IMR-90 (cell line): Measurements from ENCODE around the gene FAM43B. TPM values are rescaled to one million over a fixed set of nuclear protein-coding genes. Genes with fewer than 3 reads are reported as not detected.

ENCODE experiments used
- ATAC-seq: fragments of 200-7000 bp; cut with Tn5 transposase; 2 replicates; pipeline ENCODE4 v1.9.1; 2020; ENCODE audit warnings: low read depth, mild to moderate bottlenecking, moderate library complexity
- BruUV-seq: library from RNA; stranded (reverse); fragments of 400-500 nt; replicated peaks from 2 replicates; lab custom pipeline; 2021; lab: Mats Ljungman, UMichigan
- CTCF ChIA-PET: fragments of 300-600 bp; formaldehyde crosslinking; extraction: SDS; loops from one replicate; lab custom pipeline; 2021; ENCODE audit warnings: antibody characterized with exemption; lab: Yijun Ruan, JAX
- POLR2A ChIA-PET: fragments of 300-600 bp; sonication (Branson Sonifier 250); formaldehyde crosslinking; loops from one replicate; lab custom pipeline; 2022; ENCODE audit warnings: antibody characterized with exemption; ENCODE audit not compliant: unreplicated experiment; lab: Charles Lee
- DNase-seq: peaks from one replicate; pipeline ENCODE4 v3.0.0; 2013
- H2AFZ ChIP-seq: replicated peaks from 2 replicates; pipeline ENCODE3; 2013; ENCODE audit warnings: low read length, mild to moderate bottlenecking; ENCODE audit not compliant: poor library complexity
- H2AK5ac ChIP-seq: 2 replicates; pipeline ENCODE4 v1.6.1; 2013; ENCODE audit warnings: low read depth, low read length, inconsistent platforms
- H2AK9ac ChIP-seq: replicated peaks from 2 replicates; pipeline ENCODE3; 2013; ENCODE audit warnings: mild to moderate bottlenecking, low read depth, low read length, moderate library complexity; ENCODE audit not compliant: poor library complexity
- H2BK120ac ChIP-seq: 2 replicates; pipeline ENCODE4 v1.6.1; 2013; ENCODE audit warnings: low read depth, low read length, inconsistent platforms
- H2BK15ac ChIP-seq: 3 replicates; pipeline ENCODE4 v1.6.1; 2013; ENCODE audit warnings: low read depth, low read length, inconsistent platforms
- H2BK20ac ChIP-seq: 2 replicates; pipeline ENCODE4 v1.6.1; 2013; ENCODE audit warnings: low read depth, mild to moderate bottlenecking, inconsistent platforms, low read length, moderate library complexity
- H2BK5ac ChIP-seq: 2 replicates; pipeline ENCODE4 v1.6.1; 2013; ENCODE audit warnings: mild to moderate bottlenecking, low read depth, low read length, inconsistent platforms; ENCODE audit not compliant: poor library complexity, severe bottlenecking
- H3K14ac ChIP-seq: replicated peaks from 2 replicates; pipeline ENCODE4 v1.6.1; 2013; ENCODE audit warnings: low read depth, low read length, inconsistent platforms
- H3K18ac ChIP-seq: 2 replicates; pipeline ENCODE4 v1.6.1; 2013; ENCODE audit warnings: low read depth, low read length, control low read depth
- H3K23ac ChIP-seq: 2 replicates; pipeline ENCODE4 v1.6.1; 2013; ENCODE audit warnings: low read depth, low read length, inconsistent platforms
- H3K27ac ChIP-seq: 2 replicates; pipeline ENCODE4 v1.5.1; 2013; ENCODE audit warnings: mild to moderate bottlenecking, control low read depth, low read length; ENCODE audit not compliant: insufficient read depth
- H3K27me3 ChIP-seq: 2 replicates; pipeline ENCODE4 v1.6.1; 2013; ENCODE audit warnings: low read length; ENCODE audit not compliant: control insufficient read depth, insufficient read depth
- H3K36me3 ChIP-seq: 2 replicates; pipeline ENCODE4 v1.6.1; 2013; ENCODE audit warnings: low read length, mixed read lengths; ENCODE audit not compliant: control insufficient read depth, insufficient read depth
- H3K4ac ChIP-seq: 2 replicates; pipeline ENCODE4 v1.6.1; 2013; ENCODE audit warnings: low read depth, low read length, inconsistent platforms
- H3K4me1 ChIP-seq: 2 replicates; pipeline ENCODE4 v1.6.1; 2013; ENCODE audit warnings: low read length, mixed read lengths; ENCODE audit not compliant: control insufficient read depth, insufficient read depth
- H3K4me2 ChIP-seq: 2 replicates; pipeline ENCODE4 v1.6.1; 2013; ENCODE audit warnings: low read depth, mild to moderate bottlenecking, control low read depth, low read length, moderate library complexity
- H3K4me3 ChIP-seq: 2 replicates; pipeline ENCODE4 v1.5.1; 2013; ENCODE audit warnings: low read depth, mild to moderate bottlenecking, control low read depth, low read length, moderate library complexity; ENCODE audit not compliant: insufficient read depth
- H3K56ac ChIP-seq: 2 replicates; pipeline ENCODE4 v1.6.1; 2013; ENCODE audit warnings: low read length, inconsistent platforms; ENCODE audit not compliant: insufficient read depth; ENCODE audit errors: extremely low read depth
- H3K79me1 ChIP-seq, 2 experiments: 2 replicates each; pipeline ENCODE4 v1.6.1; 2013; ENCODE audit warnings: low read length in 2 of 2, inconsistent platforms in 1 of 2, low read depth in 1 of 2
- H3K9ac ChIP-seq: 2 replicates; pipeline ENCODE4 v1.6.1; 2013; ENCODE audit warnings: low read depth, low read length, control low read depth
- H3K9me1 ChIP-seq: 2 replicates; pipeline ENCODE4 v1.6.1; 2013; ENCODE audit warnings: low read length, inconsistent platforms; ENCODE audit not compliant: insufficient read depth
- H3K9me3 ChIP-seq: 2 replicates; pipeline ENCODE4 v1.6.1; 2013; ENCODE audit warnings: low read length; ENCODE audit not compliant: control insufficient read depth, insufficient read depth
- H4K20me1 ChIP-seq: 2 replicates; pipeline ENCODE4 v1.6.1; 2013; ENCODE audit warnings: low read length, inconsistent platforms; ENCODE audit not compliant: insufficient read depth
- H4K5ac ChIP-seq: 2 replicates; pipeline ENCODE4 v1.6.1; 2013; ENCODE audit warnings: mild to moderate bottlenecking, low read depth, low read length, control low read depth
- H4K8ac ChIP-seq, 2 experiments: 2 replicates each; pipeline ENCODE4 v1.6.1; 2013; ENCODE audit warnings: low read depth in 2 of 2, low read length in 2 of 2, control low read depth in 1 of 2, inconsistent platforms in 1 of 2
- H4K91ac ChIP-seq: 2 replicates; pipeline ENCODE4 v1.6.1; 2013; ENCODE audit warnings: low read depth, low read length, inconsistent platforms; ENCODE audit not compliant: insufficient read depth
- BHLHE40 ChIP-seq: fragments of 150-350 bp; IDR thresholded peaks from 2 replicates; pipeline ENCODE4 v1.6.1; 2016; ENCODE audit warnings: mild to moderate bottlenecking, low read depth, low read length
- ELK1 ChIP-seq: fragments of 150-350 bp; IDR thresholded peaks from 2 replicates; pipeline ENCODE4 v1.6.1; 2016; ENCODE audit warnings: low read depth, mild to moderate bottlenecking, low read length, moderate library complexity, borderline replicate concordance
- NFE2L2 ChIP-seq: fragments of 150-350 bp; IDR thresholded peaks from 2 replicates; pipeline ENCODE4 v1.6.1; 2016; ENCODE audit warnings: low read depth, mild to moderate bottlenecking, low read length
- RAD21 ChIP-seq: IDR thresholded peaks from 2 replicates; pipeline ENCODE4 v1.6.1; 2012; ENCODE audit warnings: low read length, improper control_type of control experiment
- WGBS, 2 experiments: methylation state at CpG; one replicate each; pipeline versions ENCODE4 v1.1.5 to v1.1.7; 2013; ENCODE audit warnings: missing lambda C conversion rate in 2 of 2; ENCODE audit not compliant: insufficient read length in 1 of 2; ENCODE audit errors: extremely low coverage in 2 of 2; 5-methylcytosine and 5-hydroxymethylcytosine counted together
- dilution Hi-C: fragments of 300-500 bp; cut with HindIII; formaldehyde crosslinking; loops from one replicate; pipeline ENCODE4 v1.14.3; 2018; ENCODE audit warnings: low sequenced_read_pairs; ENCODE audit not compliant: unreplicated experiment
- in situ Hi-C: fragments of 300-500 bp; cut with MboI; formaldehyde crosslinking; loops from 3 replicates; pipeline ENCODE4 v1.14.3; 2019; ENCODE audit warnings: low sequenced_read_pairs, inconsistent platforms, mixed read lengths
- intact Hi-C: fragments of 100-400 bp; cut with micrococcal nuclease; formaldehyde crosslinking; loops from 2 replicates; pipeline ENCODE4 v1.10.0; 2022
- polyA plus RNA-seq, 3 experiments: library from polyadenylated mRNA; depleted of rRNA; stranded (reverse); fragments of >200 nt; gene quantifications; 2 replicates each; pipeline ENCODE4 v1.2.3, GENCODE V29; 2012; ENCODE audit warnings: low replicate concordance in 1 of 3
- total RNA-seq: library from RNA; depleted of rRNA; stranded (reverse); fragments of >200 nt; gene quantifications from 2 replicates; pipeline ENCODE4 v1.2.3, GENCODE V29; 2012

Gene FAM43B
- total and polyA plus RNA-seq, 2 of the 4 experiments (the other 2 are of a cell fraction), result 0.05 TPM; not detected in 1

GRCh38 chr1:20533635-20534034 lies 18.7 kb upstream of the FAM43B start:
- Histone ChIP-seq H2BK15ac (no peak overlapping the region), H3K9ac (no peak overlapping the region), H2BK5ac (no peak overlapping the region), H3K36me3 (no peaks in the 10 kb centered on the region), H3K9me3 (peaks cover 5% of the 10 kb centered on the region; the same call in 1 of the 2 replicates), H4K8ac (no peak overlapping the region), H4K20me1 (no peaks in the 10 kb centered on the region), H2BK20ac (no peak overlapping the region), H3K56ac (no peak overlapping the region), H2AFZ (no peak overlapping the region), H3K4me2 (no peak overlapping the region), H3K4me3 (no peak overlapping the region), H3K9me1 (no peaks in the 10 kb centered on the region; the same call in 1 of the 2 replicates), H3K27me3 (peaks cover 69% of the 10 kb centered on the region), H4K5ac (no peak overlapping the region), H3K79me1 (no peaks in the 10 kb centered on the region), H3K27ac (no peak overlapping the region), H3K4ac (no peak overlapping the region), H2AK9ac (no peak overlapping the region), H3K14ac (no peak overlapping the region), H3K23ac (no peak overlapping the region), H3K18ac (no peak overlapping the region), H2AK5ac (no peak overlapping the region), H4K91ac (no peak overlapping the region), H3K4me1 (no peaks in the 10 kb centered on the region), H2BK120ac (no peak overlapping the region)
- ChIA-PET POLR2A (no interaction called here), CTCF (interaction anchor here (1.1 kb wide), 1 partner anchor 99 kb away, joined by 4 read pairs; no protein-coding TSS in a partner anchor)
- BruUV-seq, result no TSS peak
- DNase-seq, result no peak
- WGBS, 2 experiments, result 15% methylated on average over 3 of the region's 4 CpGs; no CpG with 5 or more reads in 1 of the 2 experiments
- TF ChIP-seq RAD21, result no peak
- no peak for TF ChIP-seq BHLHE40
- no peak for TF ChIP-seq NFE2L2
- no peak for TF ChIP-seq ELK1
- intact Hi-C loops (no loop called here), dilution Hi-C loops (no loop called here), in situ Hi-C loops (loop anchor here (25.0 kb wide), 1 partner anchor 679 kb away; no protein-coding TSS in a partner anchor)
- no peak; the same call in 1 of the 2 replicates for ATAC-seq
